Dermis blood vessel endothelial cell (primary cell): ENCODE measurements around the gene PLD2. TPM values are rescaled to one million over a fixed set of nuclear protein-coding genes. Genes with fewer than 3 reads are reported as not detected.
A peak's percentile ranks its signal among the peaks of the same experiment; 100 is the strongest.
"Not testable (repeated sequence)": the region's sequence is repeated elsewhere in the genome, so short reads cannot be mapped to it uniquely, and the experiment has no call there.

ENCODE experiments used
- DNase-seq: peaks from one replicate; pipeline ENCODE4 v3.0.0; 2010
- total RNA-seq: library from RNA; depleted of rRNA; stranded (reverse); fragments of >200 nt; gene quantifications from 2 replicates; pipeline ENCODE4 v1.2.3, GENCODE V29; 2014

The PLD2 gene
- total RNA-seq, 1 donor from 2014 or later = 35.1 TPM

DNA sequence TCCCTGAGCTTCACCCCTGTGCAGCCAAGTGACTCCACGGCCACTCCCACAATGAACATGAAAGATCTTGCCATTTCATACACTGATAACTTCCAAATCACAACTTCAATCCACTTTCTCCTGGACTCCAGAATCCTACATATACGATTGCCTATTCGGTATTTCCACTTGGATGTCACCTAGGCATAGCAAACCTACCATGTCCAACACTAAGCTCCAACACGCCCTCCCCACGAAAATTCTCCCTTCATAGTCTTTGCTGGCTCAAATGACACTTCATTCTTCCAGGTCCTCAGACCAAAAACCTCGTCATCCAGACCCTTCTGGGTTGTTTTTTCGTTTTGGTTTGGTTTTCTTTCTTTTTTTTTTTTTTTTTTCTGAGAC lies 16.3 kb upstream of the PLD2 start:
- no peak for DNase-seq

DNA sequence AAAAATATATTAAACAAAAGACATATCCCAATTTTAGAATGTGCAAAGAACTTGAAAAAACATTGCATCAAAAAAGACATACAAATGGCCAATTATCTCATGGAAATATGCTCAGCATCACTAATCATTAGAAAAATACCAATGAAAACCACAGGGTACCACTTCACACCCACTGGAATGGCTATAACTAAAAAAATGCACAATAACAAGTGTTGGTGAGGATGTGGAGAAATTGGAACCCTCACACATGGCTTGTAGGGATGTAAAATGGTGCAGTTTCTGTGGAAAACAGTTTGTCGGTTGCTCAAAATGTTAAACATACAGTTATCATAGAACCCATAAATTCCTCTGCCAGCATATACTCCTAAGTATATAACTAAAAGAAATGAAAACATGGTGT lies 11.8 kb upstream of the PLD2 start:
- no peak for DNase-seq

DNA sequence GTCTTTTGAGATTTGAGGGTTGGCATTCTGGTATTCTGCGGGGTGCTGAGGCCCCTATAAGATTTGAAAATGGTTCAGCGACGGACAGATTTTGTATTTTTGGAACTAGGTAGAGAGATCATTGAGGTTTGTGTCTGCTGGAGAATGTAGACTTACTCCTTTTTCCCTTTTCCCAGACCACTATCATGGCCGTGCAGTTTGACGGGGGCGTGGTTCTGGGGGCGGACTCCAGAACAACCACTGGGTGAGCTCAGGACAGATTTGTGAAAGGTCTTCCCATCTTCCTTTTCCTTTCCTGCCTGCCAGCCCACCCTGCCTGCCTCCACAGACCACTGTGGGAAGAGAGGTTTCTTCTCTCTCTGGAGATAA lies 10.4 kb upstream of the PLD2 start:
- DNase-seq = peak; percentile 65

DNA sequence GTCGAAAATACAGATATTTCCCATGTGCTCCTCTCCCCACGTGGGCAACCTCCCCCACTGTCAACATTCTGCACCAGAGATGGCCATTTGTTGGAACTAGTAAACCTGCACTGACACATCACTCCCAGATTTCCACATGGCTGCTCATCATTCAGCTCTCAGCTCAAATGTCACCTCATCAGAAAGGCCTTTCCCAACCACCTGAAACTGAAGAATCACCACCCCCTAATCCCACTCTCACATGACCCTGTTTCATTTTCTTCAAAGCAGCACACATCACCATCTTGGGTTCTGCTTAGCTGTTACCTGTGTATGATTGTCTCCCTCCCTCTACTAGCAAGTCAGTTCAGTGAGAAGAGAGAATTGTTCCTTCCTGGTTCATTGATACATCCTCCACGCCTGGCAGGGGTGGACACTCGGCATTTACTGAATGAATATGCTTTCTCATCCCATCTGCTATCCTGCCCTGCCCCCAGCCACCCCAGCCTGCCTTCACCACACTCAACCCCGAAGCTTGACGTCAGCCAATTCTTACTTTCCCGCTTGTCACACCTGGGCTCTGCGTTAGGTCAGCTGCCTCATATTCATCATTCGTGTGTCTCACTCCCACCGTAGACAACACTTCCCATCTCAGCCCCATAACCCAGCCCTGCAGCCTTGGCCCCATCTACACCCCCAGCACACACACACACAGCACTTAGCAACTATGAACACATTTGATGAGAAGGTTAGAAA lies 6.3 kb upstream of the PLD2 start:
- DNase-seq = no peak

DNA sequence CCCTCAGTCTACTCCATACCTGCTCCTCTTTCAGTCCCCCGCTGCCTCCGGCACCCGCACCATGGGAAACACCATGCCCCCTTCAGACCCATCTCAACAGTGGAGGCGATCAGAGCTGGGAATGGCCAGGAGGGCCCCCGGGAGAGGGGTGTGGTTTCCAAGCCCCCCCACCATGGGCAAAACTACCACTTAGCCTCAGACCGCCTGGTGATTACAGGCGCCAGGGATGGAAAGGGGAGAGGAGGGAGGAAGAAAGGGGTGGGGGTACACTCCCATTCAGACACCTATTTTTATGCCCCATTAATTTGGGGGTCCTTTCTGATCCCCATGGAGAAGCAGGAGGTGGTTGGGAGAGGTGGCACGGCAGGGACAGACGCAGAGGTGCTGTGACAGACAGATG lies 4.7 kb upstream of the PLD2 start, which contains the start of gene C17orf114:
TSS of gene C17orf114 (minus strand) at position 101 of the 400 bp plus-strand sequence.
- DNase-seq = no peak

DNA sequence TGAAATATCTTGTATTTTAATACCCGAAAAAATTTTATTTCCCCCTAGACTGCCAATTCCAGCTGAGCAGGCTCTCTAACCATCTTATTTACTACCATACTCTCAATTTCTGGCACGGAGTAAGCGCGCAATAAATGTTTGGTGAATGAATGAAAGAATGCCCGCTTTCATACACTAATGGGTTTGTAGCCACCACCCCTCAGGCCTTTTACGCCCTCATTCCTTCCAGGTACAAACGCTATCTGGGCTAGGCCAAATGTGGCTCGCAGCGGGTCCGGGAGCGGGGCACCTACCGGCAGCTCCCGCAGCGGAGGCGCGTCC lies 536 bp upstream of the PLD2 start:
- DNase-seq = no peak

DNA sequence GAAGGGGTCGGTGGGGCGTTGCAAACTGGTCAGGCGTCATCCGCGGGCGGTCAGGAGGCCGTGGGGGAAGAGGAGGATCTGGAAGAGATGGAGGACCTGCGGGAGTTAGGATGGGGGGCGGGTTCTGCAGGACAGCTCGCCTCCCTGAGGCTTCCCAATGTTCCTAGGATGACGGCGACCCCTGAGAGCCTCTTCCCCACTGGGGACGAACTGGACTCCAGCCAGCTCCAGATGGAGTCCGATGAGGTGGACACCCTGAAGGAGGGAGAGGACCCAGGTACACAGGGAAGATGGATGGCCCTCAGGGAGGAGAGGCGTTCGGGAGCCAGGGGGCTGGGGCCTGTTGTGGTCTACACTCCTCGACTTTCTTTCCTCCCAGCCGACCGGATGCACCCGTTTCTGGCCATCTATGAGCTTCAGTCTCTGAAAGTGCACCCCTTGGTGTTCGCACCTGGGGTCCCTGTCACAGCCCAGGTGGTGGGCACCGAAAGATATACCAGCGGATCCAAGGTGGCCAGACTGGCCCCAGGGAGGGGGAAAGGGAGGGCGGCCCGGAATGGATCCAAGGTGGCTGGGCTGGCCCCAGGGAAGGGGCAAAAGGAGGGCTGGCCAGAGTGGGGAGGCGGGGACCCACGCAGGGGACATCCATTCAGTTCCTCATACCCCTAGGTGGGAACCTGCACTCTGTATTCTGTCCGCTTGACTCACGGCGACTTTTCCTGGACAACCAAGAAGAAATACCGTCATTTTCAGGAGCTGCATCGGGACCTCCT lies 839 bp downstream of the PLD2 start:
- no peak for DNase-seq

DNA sequence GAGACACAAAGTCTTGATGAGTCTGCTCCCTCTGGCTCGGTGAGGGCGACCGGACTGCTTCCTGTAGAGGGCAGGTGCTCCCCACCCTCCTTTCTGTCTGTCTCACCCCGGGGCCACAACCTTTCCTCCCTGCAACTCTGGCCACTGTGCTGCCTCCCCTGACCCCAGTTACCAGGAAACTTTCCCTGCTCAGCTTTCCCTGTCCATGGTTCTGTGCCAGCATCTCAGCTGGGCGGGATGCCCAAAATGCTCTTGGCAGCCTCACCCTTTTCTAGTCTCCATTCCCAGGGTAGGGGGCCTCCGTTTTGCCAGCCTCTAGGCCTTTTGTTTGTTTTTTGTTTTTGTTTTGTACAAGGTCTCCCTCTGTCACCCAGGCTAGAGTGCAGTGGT lies 1.4 kb downstream of the PLD2 start:
- no peak for DNase-seq

DNA sequence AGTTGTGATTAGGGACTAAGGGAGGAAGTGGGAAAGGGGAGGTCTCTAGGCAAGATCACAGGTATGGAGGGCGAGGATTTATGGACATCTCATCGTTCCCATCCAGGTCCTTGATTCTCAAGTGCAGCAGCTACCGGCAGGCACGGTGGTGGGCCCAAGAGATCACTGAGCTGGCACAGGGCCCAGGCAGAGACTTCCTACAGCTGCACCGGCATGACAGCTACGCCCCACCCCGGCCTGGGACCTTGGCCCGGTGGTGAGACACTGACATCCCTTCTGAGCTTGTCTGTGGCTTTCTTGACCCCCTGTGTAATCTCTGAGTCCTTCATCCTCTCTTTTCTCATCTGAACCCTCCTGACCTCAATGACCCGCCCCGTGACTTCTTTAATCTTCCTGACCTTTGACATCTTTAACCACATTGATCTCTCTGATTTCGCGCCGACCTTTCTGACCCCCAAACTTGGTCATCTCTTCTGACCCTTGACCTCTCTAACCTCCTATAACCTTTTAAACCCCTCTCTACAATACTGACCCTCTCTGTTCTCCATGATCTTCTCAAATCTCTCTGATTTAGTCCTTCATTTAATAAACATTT lies 3.8 kb downstream of the PLD2 start:
- no peak for DNase-seq

DNA sequence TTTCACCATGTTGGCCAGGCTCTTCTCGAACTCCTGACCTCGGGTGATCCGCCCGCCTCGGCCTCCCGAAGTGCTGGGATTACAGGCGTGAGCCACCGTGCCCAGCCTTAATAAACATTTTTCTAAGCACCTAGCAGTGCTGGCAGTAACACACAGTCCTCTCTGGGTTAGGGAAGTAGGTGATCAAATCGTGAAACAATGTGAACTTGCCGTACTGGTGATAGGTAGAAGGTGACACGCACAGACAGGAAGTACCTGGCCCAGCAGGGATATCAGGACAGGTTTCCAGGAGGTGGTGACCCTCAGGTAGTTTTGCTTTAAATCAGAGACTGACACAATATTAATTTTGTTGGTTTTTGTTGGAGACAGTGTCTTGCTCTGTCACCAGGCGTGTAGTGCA lies 4.5 kb downstream of the PLD2 start:
- DNase-seq = no peak

DNA sequence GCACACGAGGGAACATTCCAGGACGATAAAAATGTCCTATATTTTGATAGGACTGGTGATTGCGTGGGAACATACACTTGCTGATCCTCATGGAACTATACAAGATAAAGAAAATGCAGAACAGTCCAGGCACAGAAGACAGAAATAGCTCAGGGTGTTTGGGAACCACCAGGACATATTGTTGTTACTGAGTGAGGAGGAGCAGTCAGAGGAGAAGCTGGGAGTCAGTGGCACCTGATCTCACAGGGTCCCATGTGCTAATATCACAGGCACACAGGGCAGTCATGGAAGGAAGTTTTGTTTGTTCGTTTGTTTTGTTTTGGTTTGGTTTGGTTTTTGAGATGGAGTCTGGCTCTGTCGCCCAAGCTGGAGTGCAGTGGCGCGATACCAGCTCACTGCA lies 5.7 kb downstream of the PLD2 start:
- no peak for DNase-seq

DNA sequence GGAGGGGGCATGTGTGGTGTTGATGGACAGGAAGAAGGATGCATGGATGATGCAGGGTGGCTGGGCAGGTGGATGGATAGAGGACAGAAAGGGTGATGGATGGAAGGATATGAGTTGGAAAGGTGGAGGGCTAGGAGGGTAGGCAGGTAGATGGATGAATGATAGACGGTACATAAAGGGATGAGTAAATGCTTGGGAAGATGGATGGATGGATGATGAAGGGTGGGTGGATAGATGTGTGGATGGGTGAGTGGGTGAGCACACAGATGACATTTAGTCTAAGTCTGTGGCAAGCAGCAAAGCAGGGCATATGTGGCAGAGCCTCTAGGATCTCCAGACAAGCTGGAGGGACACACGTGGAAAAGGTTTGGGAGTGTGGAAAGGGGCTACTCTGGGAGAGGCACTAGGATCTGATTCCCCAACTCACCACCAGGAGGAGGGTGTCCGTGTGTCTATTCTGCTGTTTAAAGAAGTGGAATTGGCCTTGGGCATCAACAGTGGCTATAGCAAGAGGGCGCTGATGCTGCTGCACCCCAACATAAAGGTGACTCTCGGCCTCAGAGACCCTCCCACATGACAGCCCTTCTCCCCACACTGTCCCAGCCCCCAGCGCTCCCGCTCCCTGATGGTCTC lies 8.2 kb downstream of the PLD2 start:
- peak; percentile 48 for DNase-seq

DNA sequence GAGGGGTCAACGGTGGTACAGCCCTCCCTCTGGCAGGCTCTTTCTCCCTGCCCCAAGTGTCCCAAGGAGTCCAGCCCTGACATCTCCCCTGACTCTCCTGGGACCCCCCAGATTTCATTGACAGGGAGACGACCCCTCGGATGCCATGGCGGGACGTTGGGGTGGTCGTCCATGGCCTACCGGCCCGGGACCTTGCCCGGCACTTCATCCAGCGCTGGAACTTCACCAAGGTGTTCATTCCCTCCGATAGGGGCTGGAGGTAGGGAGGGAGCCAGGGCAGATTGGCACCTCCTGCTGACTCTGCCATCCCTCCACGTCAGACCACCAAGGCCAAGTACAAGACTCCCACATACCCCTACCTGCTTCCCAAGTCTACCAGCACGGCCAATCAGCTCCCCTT lies 9.9 kb downstream of the PLD2 start:
- no peak for DNase-seq

DNA sequence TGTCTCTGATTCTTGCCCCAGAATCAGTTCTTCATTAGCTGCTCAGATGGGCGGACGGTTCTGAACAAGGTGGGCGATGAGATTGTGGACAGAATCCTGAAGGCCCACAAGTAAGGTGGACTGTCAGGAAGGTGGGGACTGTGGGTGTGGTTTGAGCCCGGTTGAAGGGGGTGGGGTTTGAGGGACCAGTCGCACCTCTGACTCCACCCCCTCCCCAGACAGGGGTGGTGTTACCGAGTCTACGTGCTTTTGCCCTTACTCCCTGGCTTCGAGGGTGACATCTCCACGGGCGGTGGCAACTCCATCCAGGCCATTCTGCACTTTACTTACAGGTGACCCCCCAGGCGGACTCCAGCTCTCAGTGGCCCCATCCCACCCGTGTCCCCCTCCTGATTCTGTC lies 11.3 kb downstream of the PLD2 start:
- no peak for DNase-seq

DNA sequence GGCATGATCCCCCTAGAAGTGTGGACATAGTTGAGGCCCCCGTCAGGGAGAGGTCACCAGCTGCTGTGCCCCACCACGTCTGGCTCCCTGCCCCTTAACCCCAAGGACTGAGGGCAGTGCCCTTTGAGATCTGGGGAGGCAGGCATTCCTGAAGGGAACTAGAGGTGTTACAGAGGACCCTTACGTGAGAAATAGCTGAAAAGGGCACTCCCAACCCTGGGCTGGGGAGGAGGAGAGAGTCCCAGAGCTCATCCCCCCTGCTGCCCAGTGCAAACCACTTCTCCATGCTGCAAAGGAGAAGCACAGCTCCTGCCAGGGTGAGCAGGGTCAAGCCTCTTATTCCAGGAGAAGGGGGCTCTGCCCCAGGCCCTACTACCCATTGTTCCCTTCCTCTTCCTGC lies 15.9 kb downstream of the PLD2 start:
- DNase-seq = no peak

DNA sequence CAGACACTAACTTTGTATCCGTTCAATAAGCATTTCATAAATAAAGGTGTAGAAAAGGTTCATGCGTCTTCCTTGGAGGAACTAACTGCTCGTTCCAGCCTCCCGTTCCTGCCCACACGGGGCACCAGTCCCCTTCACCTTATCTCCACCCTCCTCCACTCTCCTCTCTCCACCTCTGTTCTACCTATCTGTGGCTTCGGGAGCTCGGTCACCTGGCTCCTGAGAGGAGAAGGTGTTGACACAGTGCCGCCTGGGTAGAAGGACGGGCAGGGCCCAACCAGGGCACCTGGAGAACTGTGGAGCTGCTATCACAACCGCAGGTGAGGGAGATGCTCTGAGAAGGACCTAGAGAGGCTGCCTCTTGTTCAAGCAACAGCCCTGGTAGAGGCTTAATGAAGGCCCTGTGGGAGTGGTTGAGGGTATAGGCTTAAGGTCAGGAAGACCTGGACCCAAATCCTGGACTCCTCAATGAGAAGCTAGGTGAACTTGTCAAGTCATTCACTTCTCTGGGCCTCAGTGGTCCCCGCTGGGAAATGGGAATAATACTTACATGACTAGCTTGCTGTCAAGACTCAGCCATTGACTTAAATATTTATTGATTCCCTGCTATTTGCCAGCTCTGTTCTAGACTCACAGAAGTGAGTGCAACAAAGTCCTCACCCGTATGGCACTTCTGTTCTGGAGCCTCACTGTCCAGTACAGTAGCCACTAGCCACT lies 16.6 kb downstream of the PLD2 start:
- no peak for DNase-seq

DNA sequence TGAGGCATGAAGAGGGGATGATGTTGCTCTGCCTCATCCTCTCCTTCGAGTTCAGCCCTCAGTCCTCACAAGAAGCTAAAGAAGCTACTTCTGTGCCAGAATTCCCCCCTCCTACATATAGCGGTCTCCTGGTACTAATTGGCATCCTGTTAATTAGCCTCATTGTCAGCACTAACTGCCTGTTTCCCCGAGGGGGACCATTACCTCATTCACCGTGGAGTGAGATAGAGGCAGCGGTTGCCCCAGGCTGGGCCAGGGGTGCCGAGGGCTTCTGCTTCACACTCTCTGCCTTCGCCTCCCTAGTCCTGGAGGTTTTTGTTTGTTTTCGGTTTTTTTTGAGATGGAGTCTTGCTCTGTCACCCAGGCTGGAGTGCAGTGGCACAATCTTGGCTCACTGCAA lies 20.4 kb downstream of the PLD2 start:
- no peak for DNase-seq

DNA sequence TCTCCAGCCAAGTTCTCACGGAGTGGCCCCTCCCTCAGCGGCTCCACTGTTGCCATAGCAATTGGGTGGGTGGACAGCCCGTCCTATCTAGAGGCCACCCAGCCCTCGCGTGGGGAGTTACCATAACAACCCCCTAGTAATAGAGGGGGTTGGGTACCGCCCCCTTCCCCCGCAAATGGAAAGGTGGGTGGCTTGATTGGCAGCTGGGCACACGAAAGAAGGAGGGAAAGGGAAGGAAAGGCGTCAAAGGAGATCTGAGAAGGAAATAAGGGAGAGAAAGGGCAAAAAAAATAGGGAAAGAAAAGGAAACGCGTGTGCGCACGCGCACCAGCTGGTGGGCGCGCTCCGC lies 25.9 kb downstream of the PLD2 start:
- DNase-seq = not testable (repeated sequence)

DNA sequence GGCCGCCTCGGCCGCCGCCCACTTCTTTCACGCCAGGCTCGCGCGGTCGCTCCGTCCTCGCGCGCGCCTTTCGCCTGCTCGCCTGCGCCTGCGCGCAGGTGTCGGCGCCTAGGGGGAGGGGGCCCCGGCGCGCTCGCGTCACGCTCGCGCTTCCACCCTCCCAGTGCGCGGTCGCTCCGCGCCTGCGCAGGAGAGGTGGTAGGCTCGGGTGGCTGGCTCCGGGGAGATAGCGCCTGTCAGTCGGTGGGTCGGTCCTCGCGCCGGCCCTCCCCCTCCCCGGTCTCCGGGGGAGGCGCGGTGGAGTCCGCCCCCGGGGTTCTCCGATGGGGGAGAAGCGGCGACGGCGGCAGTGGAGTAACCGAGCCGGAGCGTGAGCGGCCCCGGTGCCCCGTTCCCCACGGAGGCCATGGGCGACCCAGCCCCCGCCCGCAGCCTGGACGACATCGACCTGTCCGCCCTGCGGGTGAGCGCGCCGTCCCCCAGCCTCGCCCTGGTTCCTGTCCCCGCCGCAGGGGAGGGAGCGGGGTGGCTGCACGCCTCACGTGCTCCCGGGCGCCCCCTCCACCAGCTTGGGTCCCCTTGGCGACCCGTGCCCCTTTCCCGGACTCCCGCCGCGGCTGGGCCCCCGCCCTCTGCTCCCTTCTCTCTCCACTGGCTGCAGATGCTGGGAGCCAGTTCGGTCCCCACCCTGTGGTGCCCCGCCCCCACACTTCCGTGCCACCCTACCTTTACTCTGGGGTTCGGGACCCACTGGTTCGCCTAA lies 26.4 kb downstream of the PLD2 start, which contains the start of gene MINK1:
TSS of gene MINK1 (plus strand) at position 163 of the 763 bp plus-strand sequence. CDS start at position 407, 244 bp downstream.
- DNase-seq = peak; percentile 96

DNA sequence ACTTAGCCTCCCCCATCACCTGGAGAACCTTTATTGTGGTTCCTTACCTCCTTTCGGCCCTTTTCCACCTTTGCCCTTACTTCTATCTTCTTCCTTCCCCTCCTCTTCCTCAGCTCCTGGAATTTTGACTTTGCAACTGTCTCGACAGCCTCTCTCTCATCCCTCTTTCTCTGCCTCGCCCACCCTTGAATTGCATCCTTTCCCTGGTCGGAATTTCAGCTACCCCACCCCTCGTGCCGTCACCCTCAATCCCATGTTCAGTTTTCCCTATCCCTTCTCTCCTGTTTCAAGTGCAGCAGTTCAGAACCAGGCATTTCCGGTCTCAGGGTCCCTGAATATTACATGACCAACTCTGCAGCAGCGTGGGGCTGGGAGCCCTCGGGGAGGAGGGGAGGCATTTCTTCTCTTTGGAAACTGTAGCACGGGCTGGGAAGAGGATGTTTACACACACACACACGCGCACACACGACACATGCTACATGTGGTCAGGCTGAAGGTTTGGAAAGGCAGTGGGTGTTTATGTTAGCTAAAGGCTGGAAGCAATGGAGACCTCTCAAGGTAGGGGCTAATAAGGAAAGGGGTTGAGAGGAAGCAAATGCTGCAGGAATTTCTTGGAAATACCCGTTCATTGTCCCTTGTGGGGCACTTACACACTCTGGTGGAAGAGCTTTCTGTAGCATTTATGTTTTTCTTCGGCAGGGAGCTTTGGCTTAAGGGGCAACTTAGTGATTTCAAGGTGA lies 27.2 kb downstream of the PLD2 start:
- peak; percentile 54 for DNase-seq

DNA sequence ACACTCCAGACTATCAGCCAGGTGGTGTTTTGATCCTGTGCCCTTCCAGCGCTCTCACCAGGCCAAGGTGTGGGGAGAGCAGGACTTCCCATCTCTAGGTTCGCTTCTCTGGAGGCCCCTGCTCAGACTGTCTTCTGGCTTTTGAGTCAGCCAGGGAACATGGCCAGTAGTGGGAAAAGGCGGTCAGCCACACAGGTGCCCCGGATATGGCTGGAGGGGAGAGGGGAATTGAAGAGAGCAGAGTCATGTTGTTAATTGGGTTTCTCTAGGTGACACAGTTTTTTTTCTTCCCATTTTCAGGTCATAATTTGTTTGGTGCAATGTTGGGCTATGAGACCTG lies 27.7 kb downstream of the PLD2 start:
- DNase-seq = no peak

DNA sequence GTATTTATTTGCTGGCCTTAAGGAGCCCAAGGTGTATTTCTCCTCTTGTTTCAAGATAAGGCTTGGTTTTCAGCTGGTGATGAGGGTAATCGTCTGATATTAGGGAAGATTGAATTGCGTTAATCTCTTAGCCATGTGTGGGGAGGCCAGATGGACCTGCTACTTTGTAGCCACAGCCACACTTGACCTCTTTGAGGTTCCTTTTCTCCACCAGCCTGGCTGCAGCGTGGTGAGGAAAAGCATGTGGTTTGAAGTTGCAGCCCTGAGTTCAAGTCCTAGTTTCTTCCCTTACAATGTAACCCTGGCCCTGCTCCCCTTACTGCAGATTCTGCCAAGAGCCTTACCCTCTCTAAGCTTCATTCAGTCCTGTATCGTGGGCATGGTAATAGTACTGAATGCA lies 29.3 kb downstream of the PLD2 start:
- no peak for DNase-seq
